Body of pancreas (tissue), 4 donors: Measurements from ENCODE around the gene KCNQ5. TPM values are rescaled to one million over a fixed set of nuclear protein-coding genes. Genes with fewer than 3 reads are reported as not detected.
"Not testable (repeated sequence)": the region's sequence is repeated elsewhere in the genome, so short reads cannot be mapped to it uniquely, and the experiment has no call there.

Source experiments
- ATAC-seq: fragments of 150-250 bp; one replicate; pipeline ENCODE4 v1.9.1; 2016
- DNase-seq, 4 donors: peaks; one replicate each; pipeline ENCODE4 v3.0.0-alpha.2; 2019
- H3K27ac ChIP-seq, 4 donors: fragments of 200-600 bp; sonication (generic); 1 replicate in 3 of 4; 2 replicates in 1 of 4; pipeline versions ENCODE4 v1.5.1 to v1.6.1; 2016 to 2019; ENCODE audit warnings: mild to moderate bottlenecking in 1 of 4, mixed read lengths in 1 of 4, moderate library complexity in 1 of 4
- H3K27me3 ChIP-seq, 2 donors: fragments of 200-600 bp; sonication (generic); one replicate each; pipeline ENCODE4 v1.6.0; 2016; ENCODE audit warnings: mild to moderate bottlenecking in 1 of 2
- H3K36me3 ChIP-seq, 2 donors: fragments of 200-600 bp; sonication (generic); replicated peaks in 1 of 2; 2 replicates each; pipeline ENCODE4 v1.5.1; 2016; ENCODE audit warnings: low read depth in 2 of 2; ENCODE audit not compliant: insufficient read depth in 1 of 2
- H3K4me1 ChIP-seq: fragments of 200-600 bp; sonication (generic); one replicate; pipeline ENCODE4 v1.6.0; 2016
- H3K4me3 ChIP-seq, 2 donors: fragments of 200-600 bp; sonication (generic); 1 replicate in 1 of 2; 2 replicates in 1 of 2; pipeline ENCODE4 v1.5.1; 2016 to 2019
- H3K9me3 ChIP-seq, 3 donors: fragments of 200-600 bp; sonication (generic); 1 replicate in 2 of 3; 2 replicates in 1 of 3; pipeline ENCODE4 v1.5.1; 2016
- POLR2A ChIP-seq, 3 donors: fragments of 450-650 bp; IDR thresholded peaks; one replicate each; pipeline ENCODE4 v1.6.1; 2016; ENCODE audit warnings: antibody characterized with exemption in 3 of 3, mild to moderate bottlenecking in 2 of 3
- WGBS, 2 donors: methylation state at CpG; one replicate each; pipeline ENCODE4 v1.1.5; 2017; 5-methylcytosine and 5-hydroxymethylcytosine counted together
- intact Hi-C: fragments of 100-400 bp; cut with DNase I; formaldehyde crosslinking; loops from one replicate; pipeline ENCODE4 v1.15.1; 2023
- total RNA-seq, 2 donors: library from RNA; depleted of rRNA; stranded (reverse); fragments of >200 nt; gene quantifications; one replicate each; pipeline ENCODE4 v1.1.0, GENCODE V29; 2016
- TF ChIP-seq, protein P1 (sequence below), 7 experiments: fragments of 450-650 bp in 4 of 7; fragments of 200-600 bp in 3 of 7; sonication (generic) in 3 of 7; IDR thresholded peaks; one replicate each; pipeline ENCODE4 v1.5.1; 2016 to 2019; ENCODE audit warnings: antibody characterized with exemption in 7 of 7

Gene KCNQ5
- total RNA-seq, 2 donors from 2014 or later = 1.0 to 1.6 TPM

- no peak for ATAC-seq
- WGBS, 2 donors = 80 to 88% methylated on average over 4 of the region's 4 CpGs
- Histone ChIP-seq H3K36me3 (no peaks in the 10 kb centered on the region), H3K9me3 (no peaks in the 10 kb centered on the region), H3K27me3 (no peaks in the 10 kb centered on the region), H3K4me3 (no peak within 1 kb of the TSS), H3K4me1 (no peaks in the 10 kb centered on the region), H3K27ac (no peak within 1 kb of the TSS)
- intact Hi-C loops = no loop called here
- TF ChIP-seq POLR2A (IDR thresholded peaks at IDR 0.05) = no peak
- TF ChIP-seq, protein P1, sequence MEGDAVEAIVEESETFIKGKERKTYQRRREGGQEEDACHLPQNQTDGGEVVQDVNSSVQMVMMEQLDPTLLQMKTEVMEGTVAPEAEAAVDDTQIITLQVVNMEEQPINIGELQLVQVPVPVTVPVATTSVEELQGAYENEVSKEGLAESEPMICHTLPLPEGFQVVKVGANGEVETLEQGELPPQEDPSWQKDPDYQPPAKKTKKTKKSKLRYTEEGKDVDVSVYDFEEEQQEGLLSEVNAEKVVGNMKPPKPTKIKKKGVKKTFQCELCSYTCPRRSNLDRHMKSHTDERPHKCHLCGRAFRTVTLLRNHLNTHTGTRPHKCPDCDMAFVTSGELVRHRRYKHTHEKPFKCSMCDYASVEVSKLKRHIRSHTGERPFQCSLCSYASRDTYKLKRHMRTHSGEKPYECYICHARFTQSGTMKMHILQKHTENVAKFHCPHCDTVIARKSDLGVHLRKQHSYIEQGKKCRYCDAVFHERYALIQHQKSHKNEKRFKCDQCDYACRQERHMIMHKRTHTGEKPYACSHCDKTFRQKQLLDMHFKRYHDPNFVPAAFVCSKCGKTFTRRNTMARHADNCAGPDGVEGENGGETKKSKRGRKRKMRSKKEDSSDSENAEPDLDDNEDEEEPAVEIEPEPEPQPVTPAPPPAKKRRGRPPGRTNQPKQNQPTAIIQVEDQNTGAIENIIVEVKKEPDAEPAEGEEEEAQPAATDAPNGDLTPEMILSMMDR (IDR thresholded peaks at IDR 0.05) = no peak
- DNase-seq = no peak
These were observed 603.5 kb downstream of the KCNQ5 start, which contains the start of gene KHDC1L for GRCh38 chr6:73225396-73225795. Gene KHDC1L, minus strand, starts transcription at chr6:73225496. Its CDS starts 88 bp downstream, at chr6:73225408.

DNA sequence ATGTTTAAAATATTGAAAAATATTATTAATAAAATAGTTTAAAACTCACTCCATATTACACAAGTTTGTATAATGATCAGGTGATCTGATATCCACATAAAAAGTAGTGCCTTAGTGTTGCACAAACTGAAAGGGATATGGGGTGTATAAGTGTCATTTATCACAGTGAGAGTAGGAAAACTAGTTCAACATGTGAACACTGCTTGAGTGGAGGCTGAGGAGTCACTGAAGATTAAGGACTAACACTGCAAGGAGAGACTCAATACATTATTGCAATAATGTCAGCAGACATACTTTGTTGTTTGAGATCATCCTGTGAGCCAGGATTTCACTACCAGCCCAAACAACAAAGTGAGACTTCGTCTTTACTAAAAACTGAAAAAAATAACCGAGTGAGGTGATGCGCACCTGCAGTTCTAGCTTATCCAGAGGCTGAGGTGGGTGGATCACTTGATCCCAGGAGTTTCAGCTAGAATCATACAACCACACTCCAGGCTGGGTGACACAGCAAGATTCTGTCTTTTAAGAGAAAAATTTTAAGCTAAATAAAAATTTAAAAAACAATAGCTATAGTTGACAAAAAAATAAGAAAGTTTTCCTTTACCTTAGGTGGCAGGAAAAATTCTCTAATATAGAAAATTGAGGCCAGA lies 605.9 kb downstream of the KCNQ5 start:
- TF ChIP-seq, protein P1 (IDR thresholded peaks at IDR 0.05) = no peak
- H3K4me1 ChIP-seq = no peaks in the 10 kb centered on the region
- no peaks in the 10 kb centered on the region for H3K9me3 ChIP-seq
- no peaks in the 10 kb centered on the region for H3K27me3 ChIP-seq
- intact Hi-C loops = no loop called here
- no peak for DNase-seq
- WGBS, 2 donors = 72 to 80% methylated on average over 3 of the region's 3 CpGs
- H3K36me3 ChIP-seq = no peaks in the 10 kb centered on the region
- ATAC-seq = no peak
- H3K4me3 ChIP-seq = no peak overlapping the region
- no peak overlapping the region for H3K27ac ChIP-seq

DNA sequence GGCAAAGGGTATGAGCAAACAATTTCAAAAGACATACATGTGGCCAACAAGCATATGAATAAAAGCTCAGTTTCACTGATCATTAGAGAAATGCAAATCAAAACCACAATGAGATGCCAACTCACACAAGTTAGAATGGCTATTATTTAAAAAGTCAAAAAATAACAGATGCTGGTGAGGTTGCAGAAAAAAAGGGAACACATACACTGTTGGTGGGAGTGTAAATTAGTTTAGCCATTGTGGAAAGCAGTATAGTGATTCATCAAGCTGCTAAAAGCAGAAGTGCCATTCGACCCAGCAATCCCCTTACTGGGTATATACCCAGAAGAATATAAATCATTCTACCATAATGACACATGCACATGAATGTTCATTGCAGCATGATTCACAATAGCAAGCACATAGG lies 610.1 kb downstream of the KCNQ5 start:
- no peak overlapping the region for H3K27ac ChIP-seq
- DNase-seq (no peak), ATAC-seq (no peak)
- intact Hi-C loops = no loop called here
- 34 to 57% methylated on average over 1 of the region's 1 CpG for WGBS, 2 donors
- TF ChIP-seq POLR2A (IDR thresholded peaks at IDR 0.05) = no peak
- TF ChIP-seq, protein P1 (IDR thresholded peaks at IDR 0.05) = no peak
- no peak overlapping the region for H3K4me3 ChIP-seq
- H3K36me3 ChIP-seq = no peaks in the 10 kb centered on the region
- H3K9me3 ChIP-seq = no peaks in the 10 kb centered on the region
- H3K27me3 ChIP-seq = no peaks in the 10 kb centered on the region
- H3K4me1 ChIP-seq = no peaks in the 10 kb centered on the region

- Histone ChIP-seq H3K27me3 (no peaks in the 10 kb centered on the region), H3K4me3 (no peak overlapping the region), H3K27ac (no peak overlapping the region), H3K9me3 (no peaks in the 10 kb centered on the region), H3K4me1 (no peaks in the 10 kb centered on the region), H3K36me3 (no peaks in the 10 kb centered on the region)
- WGBS, 2 donors = 84 to 97% methylated on average over 6 of the region's 6 CpGs
- DNase-seq = no peak
- ATAC-seq = no peak
- TF ChIP-seq, protein P1 (IDR thresholded peaks at IDR 0.05) = no peak
- TF ChIP-seq POLR2A (IDR thresholded peaks at IDR 0.05) = no peak
- intact Hi-C loops = no loop called here
These were observed 611.2 kb downstream of the KCNQ5 start for GRCh38 chr6:73233048-73233447.

GRCh38 chr6:73233971-73234370 lies 612.1 kb downstream of the KCNQ5 start:
- WGBS, 2 donors = 28 to 45% methylated on average over 3 of the region's 3 CpGs
- H3K4me1 ChIP-seq, DNase-seq, H3K27me3 ChIP-seq, H3K9me3 ChIP-seq, H3K36me3 ChIP-seq, H3K27ac ChIP-seq, intact Hi-C loops, ATAC-seq, H3K4me3 ChIP-seq: not testable (repeated sequence)
